IMR-90 (cell line): ENCODE data around the gene ARMC6.

Experiments used
- MAFK ChIP-seq: IDR thresholded peaks from 2 replicates; pipeline ENCODE4 v1.6.1; 2012; ENCODE audit warnings: low read depth, low read length, improper control_type of control experiment
- POLR2A ChIP-seq: IDR thresholded peaks from 2 replicates; pipeline ENCODE4 v1.6.1; 2012; ENCODE audit warnings: mild to moderate bottlenecking, low read depth, low read length
- RAD21 ChIP-seq: IDR thresholded peaks from 2 replicates; pipeline ENCODE4 v1.6.1; 2012; ENCODE audit warnings: low read length, improper control_type of control experiment
- RCOR1 ChIP-seq: IDR thresholded peaks from 2 replicates; pipeline ENCODE4 v1.6.1; 2012; ENCODE audit warnings: mild to moderate bottlenecking, low read length, improper control_type of control experiment; ENCODE audit not compliant: insufficient replicate concordance
- SMC3 ChIP-seq: fragments of 150-350 bp; IDR thresholded peaks from 2 replicates; pipeline ENCODE4 v1.6.1; 2016; ENCODE audit warnings: low read depth, mild to moderate bottlenecking, antibody characterized with exemption, low read length, moderate library complexity
- TF ChIP-seq, protein P1 (sequence below): conservative IDR thresholded peaks from 2 replicates; pipeline ENCODE4 v1.5.1; 2012; ENCODE audit warnings: mild to moderate bottlenecking, low read depth, low read length, improper control_type of control experiment
- TF ChIP-seq, protein P2 (sequence below): fragments of 150-350 bp; IDR thresholded peaks from 2 replicates; pipeline ENCODE4 v1.6.1; 2017; ENCODE audit warnings: mild to moderate bottlenecking, antibody characterized with exemption, low read length, low read depth
- TF ChIP-seq, protein P3 (sequence below): fragments of 150-350 bp; IDR thresholded peaks from 2 replicates; pipeline ENCODE4 v1.6.1; 2016; ENCODE audit warnings: low read depth, mild to moderate bottlenecking, low read length, moderate library complexity, borderline replicate concordance

- TF ChIP-seq, protein P1, sequence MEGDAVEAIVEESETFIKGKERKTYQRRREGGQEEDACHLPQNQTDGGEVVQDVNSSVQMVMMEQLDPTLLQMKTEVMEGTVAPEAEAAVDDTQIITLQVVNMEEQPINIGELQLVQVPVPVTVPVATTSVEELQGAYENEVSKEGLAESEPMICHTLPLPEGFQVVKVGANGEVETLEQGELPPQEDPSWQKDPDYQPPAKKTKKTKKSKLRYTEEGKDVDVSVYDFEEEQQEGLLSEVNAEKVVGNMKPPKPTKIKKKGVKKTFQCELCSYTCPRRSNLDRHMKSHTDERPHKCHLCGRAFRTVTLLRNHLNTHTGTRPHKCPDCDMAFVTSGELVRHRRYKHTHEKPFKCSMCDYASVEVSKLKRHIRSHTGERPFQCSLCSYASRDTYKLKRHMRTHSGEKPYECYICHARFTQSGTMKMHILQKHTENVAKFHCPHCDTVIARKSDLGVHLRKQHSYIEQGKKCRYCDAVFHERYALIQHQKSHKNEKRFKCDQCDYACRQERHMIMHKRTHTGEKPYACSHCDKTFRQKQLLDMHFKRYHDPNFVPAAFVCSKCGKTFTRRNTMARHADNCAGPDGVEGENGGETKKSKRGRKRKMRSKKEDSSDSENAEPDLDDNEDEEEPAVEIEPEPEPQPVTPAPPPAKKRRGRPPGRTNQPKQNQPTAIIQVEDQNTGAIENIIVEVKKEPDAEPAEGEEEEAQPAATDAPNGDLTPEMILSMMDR = no peak
- no peak for TF ChIP-seq RCOR1
- TF ChIP-seq RAD21 = no peak
- no peak for TF ChIP-seq POLR2A
- no peak for TF ChIP-seq SMC3
- TF ChIP-seq, protein P2, sequence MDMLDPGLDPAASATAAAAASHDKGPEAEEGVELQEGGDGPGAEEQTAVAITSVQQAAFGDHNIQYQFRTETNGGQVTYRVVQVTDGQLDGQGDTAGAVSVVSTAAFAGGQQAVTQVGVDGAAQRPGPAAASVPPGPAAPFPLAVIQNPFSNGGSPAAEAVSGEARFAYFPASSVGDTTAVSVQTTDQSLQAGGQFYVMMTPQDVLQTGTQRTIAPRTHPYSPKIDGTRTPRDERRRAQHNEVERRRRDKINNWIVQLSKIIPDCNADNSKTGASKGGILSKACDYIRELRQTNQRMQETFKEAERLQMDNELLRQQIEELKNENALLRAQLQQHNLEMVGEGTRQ = no peak
- TF ChIP-seq, protein P3, sequence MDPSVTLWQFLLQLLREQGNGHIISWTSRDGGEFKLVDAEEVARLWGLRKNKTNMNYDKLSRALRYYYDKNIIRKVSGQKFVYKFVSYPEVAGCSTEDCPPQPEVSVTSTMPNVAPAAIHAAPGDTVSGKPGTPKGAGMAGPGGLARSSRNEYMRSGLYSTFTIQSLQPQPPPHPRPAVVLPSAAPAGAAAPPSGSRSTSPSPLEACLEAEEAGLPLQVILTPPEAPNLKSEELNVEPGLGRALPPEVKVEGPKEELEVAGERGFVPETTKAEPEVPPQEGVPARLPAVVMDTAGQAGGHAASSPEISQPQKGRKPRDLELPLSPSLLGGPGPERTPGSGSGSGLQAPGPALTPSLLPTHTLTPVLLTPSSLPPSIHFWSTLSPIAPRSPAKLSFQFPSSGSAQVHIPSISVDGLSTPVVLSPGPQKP = no peak
- no peak for TF ChIP-seq MAFK
These were observed 74.3 kb downstream of the ARMC6 start for GRCh38 chr19:19107654-19108053.
